ENCODE data around the gene ZNF787. TPM values are rescaled to one million over a fixed set of nuclear protein-coding genes. Genes with fewer than 3 reads are reported as not detected.
A peak's percentile ranks its signal among the peaks of the same experiment; 100 is the strongest.

Gene ZNF787
- total RNA-seq, 2 experiments from 2014 or later, result 30.6 to 31.7 TPM

DNA sequence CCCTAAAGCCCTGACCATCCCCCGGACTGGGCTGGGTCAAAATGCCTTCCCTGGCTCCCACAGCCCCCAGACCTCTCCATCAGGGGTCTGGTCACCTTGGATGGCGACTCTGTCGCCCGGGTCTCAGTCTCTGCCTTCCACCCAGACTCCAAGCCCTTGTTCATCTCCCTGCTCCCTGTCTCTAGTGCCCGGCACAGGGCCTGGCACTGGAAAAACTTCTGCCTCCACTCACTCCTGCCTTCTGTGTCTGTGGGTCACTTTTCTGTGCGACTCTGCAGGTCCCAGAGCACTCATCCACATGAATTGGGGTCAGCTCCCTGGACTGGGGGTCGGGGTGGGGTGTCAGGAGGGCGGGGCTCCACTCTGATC lies 1.1 kb downstream of the ZNF787 start:
- no peaks in the 10 kb centered on the region for H3K9me3 ChIP-seq (ENCODE audit: low read length)
- H3K4me1 ChIP-seq (ENCODE audit: insufficient read depth, low read length, poor library complexity, severe bottlenecking), result peaks cover 23% of the 10 kb centered on the region
- no TSS peak for BruUV-seq (replicated peaks)
- peak overlapping the region; percentile 98 for H3K4me2 ChIP-seq (ENCODE audit: low read length)
- peak overlapping the region; percentile 63 for H3K27ac ChIP-seq (ENCODE audit: low read depth, low read length, poor library complexity, severe bottlenecking)
- intact Hi-C loops (cut with micrococcal nuclease; ENCODE audit: unreplicated experiment), result loop anchor here (2.0 kb wide), 1 partner anchor 195 kb away; the partner anchor contains the start of gene ZSCAN5A
- no peaks in the 10 kb centered on the region for H4K20me1 ChIP-seq (ENCODE audit: insufficient read depth, low read length)
- H3K36me3 ChIP-seq (ENCODE audit: insufficient read depth, low read length), result peaks cover 3% of the 10 kb centered on the region; the same call in 1 of the 2 replicates
- DNase-seq (ENCODE audit: low spot score), result no peak
- H2AFZ ChIP-seq (ENCODE audit: low read length), result no peak overlapping the region
- ChIA-PET CTCF (ENCODE audit: unreplicated experiment) (no interaction called here), POLR2A (no interaction called here)
- no peak for TF ChIP-seq EZH2phosphoT487 (IDR thresholded peaks at IDR 0.05; ENCODE audit: borderline replicate concordance, low read depth, low read length)
- no peak for TF ChIP-seq CTCF (conservative IDR thresholded peaks at IDR 0.05; ENCODE audit: low read length)
- H3K9me2 ChIP-seq (ENCODE audit: insufficient read depth, low read length), result no peaks in the 10 kb centered on the region
- peak overlapping the region; percentile 83 for H3K4me3 ChIP-seq (ENCODE audit: low read depth, low read length, poor library complexity, severe bottlenecking)
- H3K79me2 ChIP-seq (ENCODE audit: insufficient read depth, low read depth, low read length), result peaks cover 53% of the 10 kb centered on the region

DNA sequence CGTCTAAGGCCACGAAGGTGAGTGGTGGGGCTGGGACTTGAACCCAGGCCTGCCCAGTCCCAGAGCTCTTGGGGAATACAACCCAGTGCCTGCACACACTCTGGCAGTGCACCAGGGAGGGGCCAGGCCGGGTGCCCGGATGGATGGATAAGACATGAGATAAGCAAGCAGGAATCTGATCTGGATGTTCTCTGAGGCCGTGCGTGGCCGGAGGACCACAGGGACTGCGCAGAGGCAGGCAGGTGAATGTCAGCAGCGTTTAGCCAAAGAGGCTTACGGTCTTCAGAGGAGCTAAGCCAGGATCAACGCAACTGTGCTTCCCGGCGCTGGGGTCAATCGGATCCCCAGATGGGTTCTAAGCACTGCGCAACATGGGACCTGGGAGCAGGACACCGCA lies 1.5 kb downstream of the ZNF787 start:
- Histone ChIP-seq H3K79me2 (ENCODE audit: insufficient read depth, low read depth, low read length) (peaks cover 57% of the 10 kb centered on the region), H3K4me1 (ENCODE audit: insufficient read depth, low read length, poor library complexity, severe bottlenecking) (peaks cover 23% of the 10 kb centered on the region), H2AFZ (ENCODE audit: low read length) (no peak overlapping the region), H3K4me3 (ENCODE audit: low read depth, low read length, poor library complexity, severe bottlenecking) (peak overlapping the region; percentile 83), H4K20me1 (ENCODE audit: insufficient read depth, low read length) (no peaks in the 10 kb centered on the region), H3K27ac (ENCODE audit: low read depth, low read length, poor library complexity, severe bottlenecking) (peak overlapping the region; percentile 63), H3K9me2 (ENCODE audit: insufficient read depth, low read length) (no peaks in the 10 kb centered on the region), H3K9me3 (ENCODE audit: low read length) (no peaks in the 10 kb centered on the region), H3K4me2 (ENCODE audit: low read length) (peak overlapping the region; percentile 98), H3K36me3 (ENCODE audit: insufficient read depth, low read length) (peaks cover 3% of the 10 kb centered on the region; the same call in 1 of the 2 replicates)
- no TSS peak for BruUV-seq (replicated peaks)
- CTCF ChIA-PET (ENCODE audit: unreplicated experiment), result no interaction called here
- POLR2A ChIA-PET, result no interaction called here
- no peak for DNase-seq (ENCODE audit: low spot score)
- TF ChIP-seq CTCF (conservative IDR thresholded peaks at IDR 0.05; ENCODE audit: low read length) (no peak), EZH2phosphoT487 (IDR thresholded peaks at IDR 0.05; ENCODE audit: borderline replicate concordance, low read depth, low read length) (no peak)
- intact Hi-C loops (cut with micrococcal nuclease; ENCODE audit: unreplicated experiment), result no loop called here

DNA sequence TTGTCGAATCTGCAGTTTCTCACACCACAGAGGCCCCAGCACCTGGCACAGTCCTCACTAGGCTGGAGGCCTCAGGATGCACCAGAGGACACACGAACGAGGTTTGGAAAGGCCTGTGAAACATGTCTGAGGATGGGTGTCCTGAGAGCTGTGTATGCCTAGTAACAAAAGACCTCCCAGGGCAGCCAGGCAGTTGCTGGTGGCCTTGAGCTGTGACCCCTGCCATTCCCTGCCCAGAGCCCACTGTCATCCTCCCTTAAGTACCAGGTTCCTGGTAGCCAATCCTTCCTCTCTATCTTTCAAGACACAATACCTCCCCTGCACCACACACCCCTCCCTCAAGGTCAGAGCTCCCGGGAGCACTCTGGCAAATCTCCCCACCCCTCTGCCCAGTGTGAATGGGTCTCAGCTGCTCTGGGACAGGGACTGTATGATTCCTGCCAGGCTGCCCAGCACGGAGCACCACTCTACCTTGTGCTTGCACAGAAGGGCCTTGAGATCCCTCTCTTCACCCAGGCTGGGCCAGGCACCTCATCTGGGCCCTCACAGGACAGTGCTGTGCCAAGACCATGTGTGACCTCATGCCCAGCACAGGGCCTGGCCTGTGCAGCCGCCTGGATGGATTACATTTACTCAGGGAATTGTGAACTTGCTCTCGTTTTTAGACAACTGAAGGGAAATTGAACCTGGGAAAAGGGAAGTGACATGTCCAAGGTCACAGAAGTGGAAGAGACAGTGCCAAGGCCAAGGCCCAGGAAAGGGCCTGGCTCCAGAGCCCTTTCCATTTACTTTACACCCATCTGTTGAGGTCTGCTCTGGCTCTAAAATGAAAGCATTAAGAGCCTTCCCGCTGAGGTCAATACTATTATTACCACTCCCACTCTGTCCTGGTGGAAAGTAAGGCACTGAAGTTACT lies 2.2 kb downstream of the ZNF787 start:
- CTCF ChIA-PET (ENCODE audit: unreplicated experiment), result no interaction called here
- H4K20me1 ChIP-seq (ENCODE audit: insufficient read depth, low read length), result no peaks in the 10 kb centered on the region
- POLR2A ChIA-PET, result no interaction called here
- TF ChIP-seq EZH2phosphoT487 (IDR thresholded peaks at IDR 0.05; ENCODE audit: borderline replicate concordance, low read depth, low read length) (no peak), CTCF (conservative IDR thresholded peaks at IDR 0.05; ENCODE audit: low read length) (no peak)
- intact Hi-C loops (cut with micrococcal nuclease; ENCODE audit: unreplicated experiment), result no loop called here
- peak overlapping the region; percentile 63 for H3K27ac ChIP-seq (ENCODE audit: low read depth, low read length, poor library complexity, severe bottlenecking)
- peak overlapping the region; percentile 83 for H3K4me3 ChIP-seq (ENCODE audit: low read depth, low read length, poor library complexity, severe bottlenecking)
- no peak for DNase-seq (ENCODE audit: low spot score)
- H3K9me3 ChIP-seq (ENCODE audit: low read length), result no peaks in the 10 kb centered on the region
- H3K4me1 ChIP-seq (ENCODE audit: insufficient read depth, low read length, poor library complexity, severe bottlenecking), result peaks cover 23% of the 10 kb centered on the region
- H3K79me2 ChIP-seq (ENCODE audit: insufficient read depth, low read depth, low read length), result peaks cover 61% of the 10 kb centered on the region
- H3K4me2 ChIP-seq (ENCODE audit: low read length), result peak overlapping the region; percentile 98
- no peaks in the 10 kb centered on the region for H3K9me2 ChIP-seq (ENCODE audit: insufficient read depth, low read length)
- H2AFZ ChIP-seq (ENCODE audit: low read length), result no peak overlapping the region
- peaks cover 3% of the 10 kb centered on the region; the same call in 1 of the 2 replicates for H3K36me3 ChIP-seq (ENCODE audit: insufficient read depth, low read length)
- BruUV-seq (replicated peaks), result no TSS peak
